ENCODE results near the gene PGK1. TPM values are rescaled to one million over a fixed set of nuclear protein-coding genes. Genes with fewer than 3 reads are reported as not detected.

The PGK1 gene
- total and polyA plus RNA-seq, 4 donors = 82.3 to 508 (median 281) TPM

DNA sequence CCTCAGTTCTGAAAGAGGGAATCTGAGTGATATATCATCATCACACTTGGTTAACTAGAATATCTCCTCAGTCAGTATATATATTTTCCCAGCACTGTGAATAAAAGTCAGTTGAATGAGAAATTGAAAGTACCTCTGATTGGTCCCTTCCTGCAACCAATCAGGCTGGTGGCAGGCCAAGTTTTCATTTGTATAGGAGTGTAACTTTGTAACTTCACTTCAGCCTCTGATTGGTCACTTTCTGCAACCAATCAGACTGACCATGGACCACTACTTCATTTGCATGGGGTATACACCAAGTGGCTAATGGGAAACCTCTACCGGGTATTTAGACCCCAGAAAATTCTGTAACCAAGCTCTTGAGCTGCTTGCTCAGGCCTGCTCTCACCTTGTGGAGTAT, 2.0 kb upstream of the PGK1 start:
- 60 to 86% methylated on average over 1 of the region's 1 CpG for WGBS, 2 donors
- TF ChIP-seq, protein P1, sequence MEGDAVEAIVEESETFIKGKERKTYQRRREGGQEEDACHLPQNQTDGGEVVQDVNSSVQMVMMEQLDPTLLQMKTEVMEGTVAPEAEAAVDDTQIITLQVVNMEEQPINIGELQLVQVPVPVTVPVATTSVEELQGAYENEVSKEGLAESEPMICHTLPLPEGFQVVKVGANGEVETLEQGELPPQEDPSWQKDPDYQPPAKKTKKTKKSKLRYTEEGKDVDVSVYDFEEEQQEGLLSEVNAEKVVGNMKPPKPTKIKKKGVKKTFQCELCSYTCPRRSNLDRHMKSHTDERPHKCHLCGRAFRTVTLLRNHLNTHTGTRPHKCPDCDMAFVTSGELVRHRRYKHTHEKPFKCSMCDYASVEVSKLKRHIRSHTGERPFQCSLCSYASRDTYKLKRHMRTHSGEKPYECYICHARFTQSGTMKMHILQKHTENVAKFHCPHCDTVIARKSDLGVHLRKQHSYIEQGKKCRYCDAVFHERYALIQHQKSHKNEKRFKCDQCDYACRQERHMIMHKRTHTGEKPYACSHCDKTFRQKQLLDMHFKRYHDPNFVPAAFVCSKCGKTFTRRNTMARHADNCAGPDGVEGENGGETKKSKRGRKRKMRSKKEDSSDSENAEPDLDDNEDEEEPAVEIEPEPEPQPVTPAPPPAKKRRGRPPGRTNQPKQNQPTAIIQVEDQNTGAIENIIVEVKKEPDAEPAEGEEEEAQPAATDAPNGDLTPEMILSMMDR (IDR thresholded peaks at IDR 0.05; ENCODE audit: control extremely low read depth, extremely low read depth) = no peak
- H3K27ac ChIP-seq (ENCODE audit: low read depth in 1 of 2, low read length in 1 of 2) = no peak overlapping the region
- H3K36me3 ChIP-seq (ENCODE audit: control insufficient read depth in 4 of 4, insufficient read depth in 4 of 4, low read length in 4 of 4) = peaks cover 0 to 4% (median 0%) of the 10 kb centered on the region in 4 donors
- H3K4me3 ChIP-seq = no peak overlapping the region
- H3K9me3 ChIP-seq (ENCODE audit: control insufficient read depth in 4 of 4, insufficient read depth in 3 of 4, low read length in 3 of 4) = peaks cover 0 to 2% (median 0%) of the 10 kb centered on the region in 4 donors
- ATAC-seq (ENCODE audit: insufficient read depth, low FRiP score) (no peak), DNase-seq (peak; percentile 49 to 80 (median 73))
- H3K27me3 ChIP-seq (ENCODE audit: control insufficient read depth in 3 of 3, insufficient read depth in 3 of 3, low read length in 2 of 3) = no peaks in the 10 kb centered on the region
- peaks cover 0 to 19% (median 4%) of the 10 kb centered on the region in 5 donors for H3K4me1 ChIP-seq (ENCODE audit: control insufficient read depth in 5 of 5, insufficient read depth in 5 of 5, low read length in 5 of 5)
- no peak overlapping the region for H3K9ac ChIP-seq (ENCODE audit: insufficient read depth in 1 of 2, low read length in 2 of 2)

DNA sequence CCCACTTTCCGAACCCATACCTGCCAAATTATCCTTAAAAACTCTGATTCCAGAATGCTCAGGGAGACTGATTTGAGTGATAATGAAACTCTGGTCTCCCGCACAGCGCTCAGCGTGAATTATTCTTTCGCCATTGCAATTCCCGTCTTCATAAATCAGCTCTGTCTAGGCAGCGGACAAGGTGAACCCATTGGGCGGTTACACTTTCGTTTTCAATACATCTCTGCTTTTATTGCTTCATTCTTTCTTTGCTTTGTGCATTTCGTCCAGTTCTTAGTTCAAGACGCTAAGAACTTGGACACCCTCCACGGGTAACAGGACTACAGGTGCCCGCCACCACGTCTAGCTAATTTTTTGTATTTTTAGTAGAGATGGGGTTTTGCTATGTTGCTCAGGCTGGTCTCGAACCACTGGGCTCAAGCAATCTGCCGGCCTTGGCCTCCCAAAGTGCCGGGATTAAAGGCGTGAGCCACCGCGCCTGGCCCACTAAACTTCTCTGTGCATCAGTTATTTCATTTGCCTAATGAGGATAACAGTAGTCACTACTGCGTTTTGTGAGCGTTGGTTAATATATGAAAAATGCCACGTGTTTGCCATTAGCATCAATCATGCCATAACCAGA, 936 bp upstream of the PGK1 start:
- peaks cover 0 to 4% (median 0%) of the 10 kb centered on the region in 4 donors for H3K36me3 ChIP-seq (ENCODE audit: control insufficient read depth in 4 of 4, insufficient read depth in 4 of 4, low read length in 4 of 4)
- DNase-seq = peak in 1 of 3 donors; percentile 10

DNA sequence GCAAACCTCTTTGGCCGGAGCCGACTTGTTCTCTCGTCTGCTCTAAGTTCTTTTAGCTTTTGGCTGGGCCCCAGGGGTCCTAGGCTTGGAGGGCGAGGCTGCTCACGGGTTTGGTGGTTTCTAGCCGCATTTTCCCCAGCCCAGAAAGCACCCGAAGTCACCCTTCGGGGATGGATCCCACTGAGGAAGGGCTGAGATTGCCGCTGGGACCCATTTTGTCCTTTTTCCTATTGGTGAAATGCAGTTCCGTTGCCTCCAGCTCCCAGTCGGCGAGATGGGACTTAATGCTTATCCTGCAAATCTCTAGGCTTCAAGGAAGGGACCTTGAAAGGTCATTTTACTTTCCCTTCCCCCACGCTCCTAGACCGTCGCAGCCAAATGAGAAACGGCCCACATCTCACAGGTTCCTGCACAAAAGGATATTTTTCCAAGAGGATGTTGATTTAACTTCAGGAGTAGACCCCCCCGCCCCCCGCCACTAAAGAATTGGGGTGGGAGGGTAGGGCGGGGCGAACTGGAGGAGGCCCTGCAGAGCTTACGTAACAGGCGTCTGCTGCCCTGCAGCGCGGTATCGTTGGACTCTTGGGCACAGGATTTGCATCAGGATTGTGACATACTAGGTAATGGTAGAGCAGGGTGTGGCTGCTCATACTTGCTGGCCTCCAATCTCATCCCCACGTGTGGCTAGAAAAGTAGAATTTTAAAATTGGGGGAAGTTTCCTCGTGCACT, 564 bp downstream of the PGK1 start:
- ATAC-seq (ENCODE audit: insufficient read depth, low FRiP score) (peak; percentile 40), DNase-seq (peak; percentile 54 to 61 (median 60))
- Histone ChIP-seq H3K4me1 (ENCODE audit: control insufficient read depth in 5 of 5, insufficient read depth in 5 of 5, low read length in 5 of 5) (peaks cover 0 to 19% (median 5%) of the 10 kb centered on the region in 5 donors), H3K36me3 (ENCODE audit: control insufficient read depth in 4 of 4, insufficient read depth in 4 of 4, low read length in 4 of 4) (peaks cover 0 to 4% (median 0%) of the 10 kb centered on the region in 4 donors), H3K9me3 (ENCODE audit: control insufficient read depth in 4 of 4, insufficient read depth in 3 of 4, low read length in 3 of 4) (peaks cover 0 to 2% (median 0%) of the 10 kb centered on the region in 4 donors), H3K27me3 (ENCODE audit: control insufficient read depth in 3 of 3, insufficient read depth in 3 of 3, low read length in 2 of 3) (no peaks in the 10 kb centered on the region), H3K4me3 (peak overlapping the region; percentile 65), H3K9ac (ENCODE audit: insufficient read depth in 1 of 2, low read length in 2 of 2) (peak overlapping the region; percentile 95 to 99), H3K27ac (ENCODE audit: low read depth in 1 of 2, low read length in 1 of 2) (peak overlapping the region; percentile 96 to 97)
- TF ChIP-seq, protein P1 (IDR thresholded peaks at IDR 0.05; ENCODE audit: control extremely low read depth, extremely low read depth) = no peak
- WGBS, 2 donors = 1 to 30% methylated on average over 27 of the region's 27 CpGs

More for the DNA sequence above, 936 bp upstream of the PGK1 start:
- Histone ChIP-seq H3K9ac (ENCODE audit: insufficient read depth in 1 of 2, low read length in 2 of 2) (no peak overlapping the region), H3K9me3 (ENCODE audit: control insufficient read depth in 4 of 4, insufficient read depth in 3 of 4, low read length in 3 of 4) (peaks cover 0 to 2% (median 0%) of the 10 kb centered on the region in 4 donors), H3K27me3 (ENCODE audit: control insufficient read depth in 3 of 3, insufficient read depth in 3 of 3, low read length in 2 of 3) (no peaks in the 10 kb centered on the region), H3K4me3 (no peak overlapping the region), H3K4me1 (ENCODE audit: control insufficient read depth in 5 of 5, insufficient read depth in 5 of 5, low read length in 5 of 5) (peaks cover 0 to 19% (median 5%) of the 10 kb centered on the region in 5 donors), H3K27ac (ENCODE audit: low read depth in 1 of 2, low read length in 1 of 2) (peak overlapping the region; percentile 86 to 89)
- TF ChIP-seq, protein P1 (IDR thresholded peaks at IDR 0.05; ENCODE audit: control extremely low read depth, extremely low read depth) = no peak
- ATAC-seq (ENCODE audit: insufficient read depth, low FRiP score) = no peak
- 82 to 84% methylated on average over 23 of the region's 23 CpGs for WGBS, 2 donors

Data from lung (tissue), 12 donors.